Large intestine (tissue), 3 donors: Measurements from ENCODE around the gene BRD7. TPM values are rescaled to one million over a fixed set of nuclear protein-coding genes. Genes with fewer than 3 reads are reported as not detected.

ENCODE experiments used
- DNase-seq, 2 donors: peaks; one replicate each; pipeline versions ENCODE4 v3.0.0 to v3.0.0-alpha.2; 2013
- H3K27ac ChIP-seq: one replicate; pipeline ENCODE4 v1.5.1; 2013; ENCODE audit warnings: low read length
- H3K27me3 ChIP-seq: 2 replicates; pipeline ENCODE4 v1.6.1; 2013; ENCODE audit warnings: low read length; ENCODE audit not compliant: control insufficient read depth, insufficient read depth
- H3K36me3 ChIP-seq: 2 replicates; pipeline ENCODE4 v1.6.1; 2013; ENCODE audit warnings: low read length; ENCODE audit not compliant: control insufficient read depth, insufficient read depth
- H3K4me1 ChIP-seq: one replicate; pipeline ENCODE4 v1.6.1; 2013; ENCODE audit warnings: low read length; ENCODE audit not compliant: control insufficient read depth, insufficient read depth
- H3K4me3 ChIP-seq: one replicate; pipeline ENCODE4 v1.5.1; 2013; ENCODE audit warnings: low read length
- H3K9me3 ChIP-seq: one replicate; pipeline ENCODE4 v1.6.1; 2013; ENCODE audit warnings: mild to moderate bottlenecking, low read depth, low read length, moderate library complexity; ENCODE audit not compliant: control insufficient read depth
- WGBS: methylation state at CpG from one replicate; pipeline ENCODE4 v1.1.5; 2013; ENCODE audit warnings: low lambda C conversion rate; ENCODE audit not compliant: insufficient coverage; 5-methylcytosine and 5-hydroxymethylcytosine counted together
- polyA plus RNA-seq: library from polyadenylated mRNA; unstranded; fragments of 120-200 nt; gene quantifications from one replicate; pipeline ENCODE4 v1.2.1, GENCODE V29; 2013

BRD7 gene
- polyA plus RNA-seq, 1 donor = 69.7 TPM

DNA sequence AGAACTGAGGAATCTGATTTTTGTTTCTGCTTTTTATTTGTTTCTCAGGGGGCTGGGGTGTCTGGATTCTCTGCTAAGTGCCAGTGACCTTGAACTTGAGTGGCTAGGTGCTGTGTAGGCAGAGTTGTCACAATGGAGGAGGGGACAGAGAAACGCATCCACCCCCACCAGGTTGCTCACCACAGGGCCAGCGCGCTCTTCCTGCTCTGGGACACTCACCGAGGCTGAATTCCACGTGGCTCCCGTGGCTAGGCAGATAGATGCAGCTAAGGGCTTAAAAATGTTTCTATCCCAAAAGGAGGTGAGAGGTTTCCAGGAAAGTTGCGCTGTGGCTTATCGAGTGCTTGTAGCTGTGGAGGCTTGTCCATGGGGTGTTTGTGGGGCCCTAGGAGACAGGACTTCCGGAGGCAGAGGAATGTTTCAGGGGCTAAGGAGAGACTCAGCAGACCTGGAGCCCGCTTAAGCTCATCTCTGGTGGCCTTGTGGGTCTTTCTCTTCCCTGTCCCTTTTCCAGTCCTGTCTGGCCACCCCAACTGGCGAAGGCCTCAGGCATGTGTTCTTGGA lies 65.7 kb downstream of the BRD7 start:
- no CpG with 5 or more reads among the region's 11 CpGs for WGBS
- no peaks in the 10 kb centered on the region for H3K36me3 ChIP-seq
- no peaks in the 10 kb centered on the region for H3K9me3 ChIP-seq
- H3K27ac ChIP-seq = no peak overlapping the region
- no peaks in the 10 kb centered on the region for H3K4me1 ChIP-seq
- H3K27me3 ChIP-seq = no peaks in the 10 kb centered on the region
- H3K4me3 ChIP-seq = no peak overlapping the region
- no peak for DNase-seq

DNA sequence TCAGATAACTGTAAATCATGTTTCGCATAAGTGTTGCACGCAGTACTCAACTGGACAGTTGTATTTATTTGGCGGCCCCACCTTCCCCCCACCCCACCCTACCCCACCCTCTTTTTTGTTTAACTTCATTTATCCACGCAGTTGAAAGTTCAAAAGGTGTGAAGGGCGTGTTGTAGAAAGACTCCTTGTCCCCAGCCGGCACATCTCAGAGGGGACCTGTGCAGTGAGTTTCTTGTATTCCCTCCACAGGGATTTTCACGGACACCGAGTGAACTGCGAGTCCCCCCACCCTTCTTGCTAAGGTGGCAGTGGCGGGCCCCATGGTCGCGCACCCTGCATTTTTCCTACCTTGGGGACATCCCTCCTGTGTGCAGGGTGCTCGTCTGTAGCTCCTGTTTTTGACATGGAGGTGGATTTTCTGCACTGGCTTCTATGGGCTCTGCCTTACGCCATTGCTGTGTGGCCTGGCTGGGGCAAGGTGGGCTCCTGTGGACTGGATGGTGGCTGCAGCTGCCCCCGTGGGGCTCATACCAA lies 66.2 kb downstream of the BRD7 start:
- no peak overlapping the region for H3K4me3 ChIP-seq
- no peak for DNase-seq
- no peaks in the 10 kb centered on the region for H3K36me3 ChIP-seq
- peaks cover 5% of the 10 kb centered on the region for H3K4me1 ChIP-seq
- no peaks in the 10 kb centered on the region for H3K9me3 ChIP-seq
- no peaks in the 10 kb centered on the region for H3K27me3 ChIP-seq
- no peak overlapping the region for H3K27ac ChIP-seq
- WGBS = no CpG with 5 or more reads among the region's 15 CpGs

DNA sequence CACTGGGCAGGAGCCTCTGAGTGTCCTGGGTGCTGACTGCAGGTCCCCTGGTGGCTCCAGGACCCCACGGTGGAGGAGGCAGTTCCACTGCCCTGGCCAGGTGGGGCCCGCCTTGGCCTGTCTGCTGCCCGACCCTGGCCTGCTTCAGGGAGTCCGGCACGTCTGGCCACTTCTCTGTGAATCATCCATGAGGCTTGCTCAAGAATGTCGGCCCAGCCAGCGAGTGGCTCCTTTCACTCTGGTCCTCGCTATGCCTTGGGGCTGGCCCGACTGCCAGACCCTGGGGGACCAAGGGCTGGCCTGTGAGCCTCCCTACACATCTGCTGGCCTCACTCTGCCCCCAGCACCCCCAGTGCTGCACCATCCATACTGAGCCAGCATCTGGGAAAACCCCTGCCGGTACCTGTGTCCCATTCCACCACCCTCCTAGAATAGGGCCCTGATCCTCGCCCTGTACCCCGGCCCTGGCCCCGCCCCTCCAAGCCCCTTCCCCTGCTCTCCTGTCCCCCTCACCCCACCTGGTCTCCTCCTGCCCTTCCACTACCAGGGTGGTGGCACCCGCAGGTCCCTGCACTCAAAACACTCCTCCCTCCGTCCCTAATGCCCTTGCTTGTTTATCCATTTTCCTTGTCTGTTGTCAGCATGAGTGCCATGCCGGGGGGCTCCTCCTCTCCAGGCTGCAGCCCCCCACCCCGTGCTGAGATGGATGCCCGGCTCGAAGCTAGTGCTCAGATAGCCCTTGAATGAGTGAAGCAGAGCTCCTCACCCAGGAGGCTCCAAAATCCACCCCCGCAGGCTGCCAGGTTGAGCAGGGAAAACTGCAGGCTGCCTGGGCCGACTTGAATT lies 66.9 kb downstream of the BRD7 start:
- Histone ChIP-seq H3K27ac (no peak overlapping the region), H3K4me3 (no peak overlapping the region), H3K4me1 (peaks cover 5% of the 10 kb centered on the region), H3K9me3 (no peaks in the 10 kb centered on the region), H3K36me3 (no peaks in the 10 kb centered on the region), H3K27me3 (no peaks in the 10 kb centered on the region)
- no CpG with 5 or more reads among the region's 21 CpGs for WGBS
- no peak for DNase-seq

DNA sequence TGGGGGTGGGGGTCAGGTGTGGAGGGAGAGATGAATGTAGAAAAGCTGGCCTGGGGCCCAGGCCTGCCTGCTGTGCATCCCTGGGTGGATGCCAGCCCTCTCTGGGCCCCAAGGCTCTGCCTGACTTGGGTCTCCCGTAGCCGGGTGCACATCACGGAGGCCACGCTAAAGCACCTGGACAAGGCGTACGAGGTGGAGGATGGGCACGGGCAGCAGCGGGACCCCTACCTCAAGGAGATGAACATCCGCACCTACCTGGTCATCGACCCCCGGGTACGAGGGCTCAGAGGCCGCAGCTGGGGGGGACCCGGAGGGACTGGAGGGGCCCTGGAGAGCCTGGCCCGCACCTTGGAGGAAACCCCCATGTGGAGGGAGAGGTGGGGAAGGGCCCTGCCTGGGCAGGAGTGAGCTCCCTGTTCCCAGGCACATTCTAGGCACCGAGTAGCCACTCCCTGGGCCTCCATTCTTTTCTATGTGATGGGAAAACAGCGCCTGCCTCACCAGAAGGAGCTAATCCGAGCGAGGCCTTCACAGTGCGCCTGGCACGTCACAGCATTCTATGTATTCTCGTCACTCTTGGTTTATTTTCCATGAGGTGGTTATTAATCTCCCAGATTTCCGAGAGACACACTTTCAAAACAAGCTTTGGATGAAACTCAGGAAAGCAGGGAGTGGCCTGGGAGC lies 67.7 kb downstream of the BRD7 start:
- DNase-seq = no peak
- H3K9me3 ChIP-seq = no peaks in the 10 kb centered on the region
- no peak overlapping the region for H3K4me3 ChIP-seq
- H3K36me3 ChIP-seq = no peaks in the 10 kb centered on the region
- no CpG with 5 or more reads among the region's 23 CpGs for WGBS
- peaks cover 5% of the 10 kb centered on the region for H3K4me1 ChIP-seq
- H3K27ac ChIP-seq = no peak overlapping the region
- no peaks in the 10 kb centered on the region for H3K27me3 ChIP-seq

DNA sequence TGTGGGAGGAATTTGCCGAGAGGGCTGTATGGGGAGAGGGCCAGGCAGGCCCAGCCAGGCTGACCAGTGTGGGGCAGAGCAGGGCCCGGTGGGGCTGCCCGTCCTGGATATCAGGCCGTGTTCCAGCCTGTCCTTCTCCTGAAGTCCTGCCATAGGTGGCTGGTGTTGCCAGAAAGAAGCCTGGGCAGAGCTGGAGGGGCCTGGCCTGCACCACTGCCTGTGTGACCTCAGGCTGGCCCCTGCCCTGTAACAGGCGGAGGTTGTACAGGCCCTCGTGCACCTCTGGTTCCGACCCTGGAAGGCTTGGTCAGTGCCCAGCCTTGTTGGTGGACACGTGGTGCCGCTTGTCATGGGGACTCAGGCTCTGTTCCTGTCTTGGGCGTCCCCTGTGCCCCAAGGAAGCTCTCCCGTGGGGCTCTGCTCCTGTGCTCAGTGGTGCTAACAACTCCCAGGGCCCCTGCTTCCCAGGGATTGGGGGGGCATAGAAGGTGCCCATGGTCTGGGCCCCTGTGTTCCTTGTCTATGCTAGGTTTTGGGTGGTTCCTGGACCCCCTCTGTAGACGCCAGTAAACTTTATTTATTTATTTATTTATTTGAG lies 69.2 kb downstream of the BRD7 start:
- Histone ChIP-seq H3K4me3 (no peak overlapping the region), H3K27me3 (no peaks in the 10 kb centered on the region), H3K27ac (no peak overlapping the region), H3K36me3 (no peaks in the 10 kb centered on the region), H3K4me1 (peaks cover 5% of the 10 kb centered on the region), H3K9me3 (no peaks in the 10 kb centered on the region)
- DNase-seq = no peak
- WGBS = 80% methylated on average over 1 of the region's 12 CpGs

DNA sequence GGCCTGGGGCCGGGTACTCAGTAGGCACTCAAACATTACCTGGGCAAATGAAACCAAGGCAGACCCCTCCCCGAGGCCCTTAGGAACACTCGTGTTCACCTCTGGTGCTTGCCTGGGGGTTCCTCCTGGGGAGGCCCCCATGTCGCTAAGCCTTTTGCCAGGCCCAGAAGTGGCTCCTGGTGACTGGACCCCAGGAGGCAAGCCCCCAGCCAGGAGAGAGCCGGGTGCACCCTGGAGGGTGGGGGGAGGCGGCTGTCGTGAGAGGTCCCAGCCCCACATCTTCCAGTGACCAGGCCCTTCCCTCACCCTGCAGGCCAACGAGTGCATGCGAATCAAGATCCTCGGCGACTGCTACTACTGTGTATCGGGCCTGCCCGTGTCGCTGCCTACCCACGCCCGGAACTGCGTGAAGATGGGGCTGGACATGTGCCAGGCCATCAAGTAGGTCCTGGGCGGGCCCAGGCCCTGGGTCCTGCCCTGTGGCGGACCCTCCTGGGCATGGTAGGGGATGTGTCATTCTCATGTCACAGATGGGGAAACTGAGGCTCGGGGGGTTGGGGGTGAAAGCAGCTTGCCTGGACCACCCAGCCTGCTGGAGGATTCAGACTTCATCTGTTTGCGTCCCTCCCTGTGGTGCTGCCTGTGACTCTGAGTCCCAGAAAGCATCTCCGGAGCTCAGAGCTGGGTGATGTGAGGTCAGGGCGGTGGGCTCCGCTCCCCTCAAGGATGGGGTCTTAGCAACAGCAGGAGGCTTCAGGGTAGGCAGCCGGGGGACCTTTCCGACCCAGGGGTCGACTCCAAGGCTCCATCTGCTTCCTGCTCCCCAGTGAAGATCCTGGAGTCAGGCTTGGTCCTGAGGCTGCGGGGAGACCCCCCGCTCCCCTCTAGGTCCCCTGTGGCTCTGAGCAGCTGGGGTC lies 69.9 kb downstream of the BRD7 start:
- Histone ChIP-seq H3K4me3 (no peak overlapping the region), H3K27me3 (no peaks in the 10 kb centered on the region), H3K36me3 (no peaks in the 10 kb centered on the region), H3K4me1 (peaks cover 5% of the 10 kb centered on the region), H3K9me3 (no peaks in the 10 kb centered on the region), H3K27ac (no peak overlapping the region)
- WGBS = 86% methylated on average over 1 of the region's 29 CpGs
- DNase-seq = no peak

DNA sequence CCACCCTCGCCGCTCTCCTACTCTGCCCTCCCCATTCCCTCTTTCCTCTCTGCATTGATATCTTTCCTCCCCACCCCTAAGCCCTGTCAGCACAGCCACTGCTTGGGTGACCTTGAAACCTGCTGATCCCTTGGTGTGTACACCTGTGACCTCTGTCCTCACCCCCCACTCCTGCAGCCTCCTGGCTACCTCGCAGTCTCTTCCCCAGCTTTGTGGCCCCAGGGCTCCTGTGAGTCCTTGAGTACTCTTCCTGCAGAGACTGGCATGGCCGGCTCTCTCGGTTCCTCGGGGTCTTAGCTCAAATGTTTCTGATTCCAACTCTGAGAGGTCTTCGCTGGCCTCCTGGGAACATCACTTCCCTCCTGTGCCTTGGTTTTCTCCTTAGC lies 70.7 kb downstream of the BRD7 start:
- no CpG with 5 or more reads among the region's 7 CpGs for WGBS
- H3K27me3 ChIP-seq = no peaks in the 10 kb centered on the region
- DNase-seq = peak in 1 of 2 donors; percentile 22
- H3K36me3 ChIP-seq = no peaks in the 10 kb centered on the region
- H3K4me1 ChIP-seq = peaks cover 5% of the 10 kb centered on the region
- no peak overlapping the region for H3K27ac ChIP-seq
- H3K4me3 ChIP-seq = no peak overlapping the region
- H3K9me3 ChIP-seq = no peaks in the 10 kb centered on the region

DNA sequence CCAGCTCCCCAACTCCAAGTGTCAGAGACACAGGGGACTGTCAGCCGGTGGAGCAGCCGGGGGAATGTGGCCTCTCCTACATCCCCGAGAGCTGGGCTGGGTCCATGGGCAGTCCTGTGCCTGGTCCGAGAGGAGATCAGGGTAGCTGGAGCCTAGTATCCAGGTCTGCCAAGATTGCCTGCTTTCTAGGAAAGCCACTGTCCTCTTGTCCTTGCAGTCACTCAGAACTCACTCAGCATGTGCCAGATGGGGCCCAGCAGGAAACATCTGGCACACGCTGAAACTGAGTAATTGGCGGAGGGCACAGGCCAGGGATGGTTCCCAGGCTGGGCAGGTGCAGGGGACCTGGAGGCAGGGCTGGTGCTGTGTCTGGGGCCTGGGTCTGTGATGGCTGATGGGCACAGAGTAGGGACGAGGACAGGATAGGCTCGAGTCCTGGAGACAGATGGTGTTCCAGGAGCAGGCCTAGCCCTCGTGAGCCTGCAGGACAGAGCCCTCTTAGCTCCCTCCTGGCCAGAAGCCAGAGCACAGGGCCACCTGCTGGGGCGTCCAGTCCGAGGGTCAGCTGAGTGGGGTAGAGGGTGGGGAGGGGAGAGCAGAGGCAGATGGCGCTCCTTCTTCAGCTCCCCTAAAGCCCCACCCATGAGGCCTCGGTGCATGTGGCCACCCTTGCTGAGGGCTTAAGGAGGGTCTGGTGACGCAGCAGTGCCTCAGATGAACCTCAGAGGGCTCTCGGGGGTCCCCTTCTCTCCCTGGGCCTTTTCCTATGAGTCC lies 71.3 kb downstream of the BRD7 start:
- no peaks in the 10 kb centered on the region for H3K9me3 ChIP-seq
- H3K4me3 ChIP-seq = no peak overlapping the region
- peak in 1 of 2 donors; percentile 42 for DNase-seq
- H3K36me3 ChIP-seq = no peaks in the 10 kb centered on the region
- no CpG with 5 or more reads among the region's 15 CpGs for WGBS
- H3K4me1 ChIP-seq = peaks cover 5% of the 10 kb centered on the region
- H3K27me3 ChIP-seq = no peaks in the 10 kb centered on the region
- H3K27ac ChIP-seq = no peak overlapping the region

DNA sequence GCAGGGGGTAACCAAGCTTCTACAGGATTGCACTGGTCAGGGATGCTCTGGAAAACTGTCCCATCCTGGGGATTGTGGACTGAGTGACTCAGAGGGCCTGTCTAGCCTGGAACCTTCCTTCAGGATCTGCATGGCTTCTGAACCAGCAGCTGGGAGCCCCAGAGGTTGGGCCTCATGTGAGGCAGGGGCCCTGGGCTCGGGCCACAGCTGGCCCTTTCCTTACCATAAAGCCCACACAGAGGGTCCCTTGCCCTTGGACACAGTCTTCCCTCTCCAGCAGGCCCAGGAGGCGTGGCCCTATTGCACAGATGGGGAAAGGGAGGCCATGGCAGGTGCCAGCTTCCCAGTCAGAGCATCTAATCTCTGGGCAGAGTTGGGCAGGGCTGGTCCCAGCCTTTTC lies 72.0 kb downstream of the BRD7 start:
- WGBS = no CpG with 5 or more reads among the region's 2 CpGs
- Histone ChIP-seq H3K27ac (no peak overlapping the region), H3K36me3 (no peaks in the 10 kb centered on the region), H3K9me3 (no peaks in the 10 kb centered on the region), H3K4me1 (peaks cover 5% of the 10 kb centered on the region), H3K4me3 (no peak overlapping the region), H3K27me3 (no peaks in the 10 kb centered on the region)
- DNase-seq = no peak
